ENCODE data around the gene CHDH.

- TF ChIP-seq CTCF (IDR thresholded peaks at IDR 0.05) (no peak), POLR2A (IDR thresholded peaks at IDR 0.05) (no peak)
Observed at GRCh38 chr3:53795789-53796560, 50.2 kb downstream of the CHDH start.
